Adrenal gland (tissue), 12 donors: ENCODE results near the gene PRMT9. TPM values are rescaled to one million over a fixed set of nuclear protein-coding genes. Genes with fewer than 3 reads are reported as not detected.
A peak's percentile ranks its signal among the peaks of the same experiment; 100 is the strongest.

Source experiments
- DNase-seq, 7 donors: peaks; one replicate each; pipeline ENCODE4 v3.0.0-alpha.2; 2019 to 2020
- H3K27ac ChIP-seq, 5 donors: fragments of 200-600 bp; sonication (generic) in 4 of 5; 1 replicate in 3 of 5; 2 replicates in 2 of 5; pipeline versions ENCODE4 v1.5.1 to v1.8.0; 2016 to 2020; ENCODE audit warnings: mild to moderate bottlenecking in 1 of 5
- H3K27me3 ChIP-seq: fragments of 200-600 bp; 2 replicates; pipeline ENCODE4 v1.8.0; 2021
- H3K36me3 ChIP-seq, 2 donors: fragments of 200-600 bp; replicated peaks in 1 of 2; 1 replicate in 1 of 2; 2 replicates in 1 of 2; pipeline versions ENCODE4 v1.5.1 to v1.8.0; 2018 to 2022
- H3K4me1 ChIP-seq, 2 donors: fragments of 200-600 bp; replicated peaks in 1 of 2; 1 replicate in 1 of 2; 2 replicates in 1 of 2; pipeline versions ENCODE4 v1.5.1 to v1.8.0; 2018 to 2021
- H3K4me3 ChIP-seq, 4 donors: fragments of 200-600 bp; sonication (generic) in 3 of 4; one replicate each; pipeline ENCODE4 v1.5.1; 2016 to 2018
- H3K9me3 ChIP-seq, 3 donors: fragments of 200-600 bp; sonication (generic) in 1 of 3; replicated peaks in 1 of 3; 1 replicate in 2 of 3; 2 replicates in 1 of 3; pipeline versions ENCODE4 v1.5.1 to v1.8.0; 2016 to 2021
- POLR2A ChIP-seq, 2 donors: fragments of 450-650 bp; IDR thresholded peaks; one replicate each; pipeline ENCODE4 v1.6.1; 2017; ENCODE audit warnings: antibody characterized with exemption in 2 of 2, mild to moderate bottlenecking in 2 of 2, moderate library complexity in 1 of 2
- WGBS, 4 donors: extraction: QIAGEN DNeasy Blood & Tissue Kit in 2 of 4; methylation state at CpG; one replicate each; pipeline versions ENCODE4 v1.1.5 to v1.1.7; 2013 to 2017; 5-methylcytosine and 5-hydroxymethylcytosine counted together
- intact Hi-C, 2 donors: fragments of 100-400 bp; cut with DNase I; formaldehyde crosslinking; loops; one replicate each; pipeline versions ENCODE4 v1.14.1 to v1.15.0; 2022 to 2023
- polyA plus RNA-seq, 3 donors: library from polyadenylated mRNA; stranded (reverse); fragments of 200-250 nt in 2 of 3; fragments of 350-450 nt in 1 of 3; fragmentation: Illumina TruSeq in 1 of 3; extraction: RNeasy Lipid Tissue Mini Kit (QIAGEN cat#74804) in 1 of 3; gene quantifications; one replicate each; pipeline ENCODE4 v1.2.3, GENCODE V29; 2013 to 2014
- total RNA-seq, 9 donors: library from RNA; depleted of rRNA in 4 of 9; stranded (reverse); fragments of >200 nt in 4 of 9; fragments of 120-200 nt in 1 of 9; fragmentation: NEBNext Ultra II Directional in 1 of 9; extraction: Animal tissue kit (Norgen Biotek cat#: 25700) in 1 of 9; gene quantifications; one replicate each; pipeline versions ENCODE4 v1.1.0 to v1.2.4, GENCODE V29; 2013 to 2023
- TF ChIP-seq, protein P1 (sequence below), 6 experiments: fragments of 450-650 bp in 4 of 6; fragments of 200-600 bp in 2 of 6; sonication (generic) in 1 of 6; IDR thresholded peaks; 1 replicate in 5 of 6; 2 replicates in 1 of 6; pipeline versions ENCODE4 v1.5.1 to v1.8.0; 2016 to 2021; ENCODE audit warnings: antibody characterized with exemption in 6 of 6, mild to moderate bottlenecking in 2 of 6, moderate library complexity in 1 of 6
- donor health status: healthy with polysubstance abuse.
- donor health status: Bipolar disorder and iron deficiency.
- donor health status: DM: yes; HTN: yes; CAD: no.
- donor health status: DM: no; HTN: no; CAD: no.
- donor health status: DM: no; HTN: no; CAD: no.
- donor health status: DM: yes; HTN: yes; CAD: no.

Gene PRMT9
- total and polyA plus RNA-seq, 12 donors, result 5.4 to 19.6 (median 11.3) TPM

DNA sequence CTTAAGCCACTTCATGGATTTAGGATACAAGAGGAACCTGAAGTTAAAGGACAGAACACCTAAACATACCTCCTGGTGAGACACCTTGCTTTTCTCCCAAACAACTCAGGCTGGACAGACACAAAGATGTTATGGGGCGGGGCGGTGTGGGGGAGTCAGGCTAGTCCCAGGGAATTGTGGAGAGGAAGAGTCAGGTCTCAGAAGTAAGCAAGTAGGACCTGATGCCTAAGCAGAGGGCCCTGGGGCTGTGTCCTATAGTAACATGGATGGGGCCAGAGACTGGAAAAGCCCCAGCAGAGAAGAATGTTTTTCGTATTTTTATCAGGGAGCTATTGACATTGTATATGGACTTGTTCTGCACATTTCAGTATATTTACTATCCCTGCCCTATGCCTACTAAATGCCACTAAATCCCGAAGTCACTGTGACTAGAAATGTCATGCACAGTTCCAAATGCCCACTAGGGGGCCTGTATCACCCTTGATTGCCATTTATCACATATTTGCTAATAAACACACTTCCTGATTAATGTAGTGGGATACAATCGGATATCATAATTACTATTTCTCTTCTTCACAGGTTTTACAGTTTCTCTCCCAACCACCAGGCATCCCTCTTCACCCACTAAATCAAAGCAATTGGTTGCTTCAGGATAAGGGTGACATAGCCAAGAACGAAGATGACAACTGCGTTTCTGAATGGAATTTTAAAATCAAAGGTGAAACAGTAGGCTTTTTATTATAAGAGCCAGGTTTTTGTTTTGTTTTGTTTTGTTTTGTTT is 24.1 kb upstream of the PRMT9 start:
- intact Hi-C loops, result loop anchor here (5.0 kb wide), 1 partner anchor 159 kb away; no protein-coding TSS in a partner anchor
- Histone ChIP-seq H3K36me3 (no peaks in the 10 kb centered on the region), H3K4me1 (no peaks in the 10 kb centered on the region), H3K9me3 (no peaks in the 10 kb centered on the region), H3K27me3 (no peaks in the 10 kb centered on the region), H3K4me3 (peak overlapping the region in 1 of 4 donors; percentile 17), H3K27ac (no peak overlapping the region)
- DNase-seq, result peak; percentile 39 to 85 (median 57)
- TF ChIP-seq, protein P1, sequence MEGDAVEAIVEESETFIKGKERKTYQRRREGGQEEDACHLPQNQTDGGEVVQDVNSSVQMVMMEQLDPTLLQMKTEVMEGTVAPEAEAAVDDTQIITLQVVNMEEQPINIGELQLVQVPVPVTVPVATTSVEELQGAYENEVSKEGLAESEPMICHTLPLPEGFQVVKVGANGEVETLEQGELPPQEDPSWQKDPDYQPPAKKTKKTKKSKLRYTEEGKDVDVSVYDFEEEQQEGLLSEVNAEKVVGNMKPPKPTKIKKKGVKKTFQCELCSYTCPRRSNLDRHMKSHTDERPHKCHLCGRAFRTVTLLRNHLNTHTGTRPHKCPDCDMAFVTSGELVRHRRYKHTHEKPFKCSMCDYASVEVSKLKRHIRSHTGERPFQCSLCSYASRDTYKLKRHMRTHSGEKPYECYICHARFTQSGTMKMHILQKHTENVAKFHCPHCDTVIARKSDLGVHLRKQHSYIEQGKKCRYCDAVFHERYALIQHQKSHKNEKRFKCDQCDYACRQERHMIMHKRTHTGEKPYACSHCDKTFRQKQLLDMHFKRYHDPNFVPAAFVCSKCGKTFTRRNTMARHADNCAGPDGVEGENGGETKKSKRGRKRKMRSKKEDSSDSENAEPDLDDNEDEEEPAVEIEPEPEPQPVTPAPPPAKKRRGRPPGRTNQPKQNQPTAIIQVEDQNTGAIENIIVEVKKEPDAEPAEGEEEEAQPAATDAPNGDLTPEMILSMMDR (IDR thresholded peaks at IDR 0.05), result peak; percentile 84 to 97 (median 94)
- TF ChIP-seq POLR2A (IDR thresholded peaks at IDR 0.05), result no peak
- WGBS, 4 donors, result 19 to 31% (median 28%) methylated on average over 7 of the region's 7 CpGs

DNA sequence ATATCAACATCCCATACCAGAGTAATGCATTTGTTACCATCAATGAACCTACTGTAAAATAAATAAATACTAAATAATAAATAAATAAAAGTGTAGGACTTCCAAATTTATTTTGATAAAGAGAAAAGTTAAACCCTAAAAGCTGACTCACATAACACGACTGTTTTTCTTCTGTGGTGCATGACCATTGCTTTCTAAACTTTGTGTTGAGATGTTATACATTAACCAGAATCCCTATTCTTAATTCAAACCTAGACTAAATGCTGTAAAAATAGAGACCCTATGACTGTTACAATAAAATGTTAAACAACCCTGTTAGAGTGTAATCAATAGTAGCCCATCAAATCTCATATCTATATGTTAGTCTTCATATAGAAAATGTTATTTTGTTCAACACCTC is 20.9 kb upstream of the PRMT9 start:
- 71 to 88% (median 83%) methylated on average over 1 of the region's 1 CpG for WGBS, 4 donors
- no peaks in the 10 kb centered on the region for H3K27me3 ChIP-seq
- no peak overlapping the region for H3K27ac ChIP-seq
- no peak for DNase-seq
- no peak for TF ChIP-seq POLR2A (IDR thresholded peaks at IDR 0.05)
- TF ChIP-seq, protein P1 (IDR thresholded peaks at IDR 0.05), result no peak
- intact Hi-C loops, result loop anchor here (5.0 kb wide), 1 partner anchor 162 kb away; no protein-coding TSS in a partner anchor
- no peaks in the 10 kb centered on the region for H3K36me3 ChIP-seq
- H3K9me3 ChIP-seq, result no peaks in the 10 kb centered on the region
- no peaks in the 10 kb centered on the region for H3K4me1 ChIP-seq
- H3K4me3 ChIP-seq, result no peak overlapping the region

DNA sequence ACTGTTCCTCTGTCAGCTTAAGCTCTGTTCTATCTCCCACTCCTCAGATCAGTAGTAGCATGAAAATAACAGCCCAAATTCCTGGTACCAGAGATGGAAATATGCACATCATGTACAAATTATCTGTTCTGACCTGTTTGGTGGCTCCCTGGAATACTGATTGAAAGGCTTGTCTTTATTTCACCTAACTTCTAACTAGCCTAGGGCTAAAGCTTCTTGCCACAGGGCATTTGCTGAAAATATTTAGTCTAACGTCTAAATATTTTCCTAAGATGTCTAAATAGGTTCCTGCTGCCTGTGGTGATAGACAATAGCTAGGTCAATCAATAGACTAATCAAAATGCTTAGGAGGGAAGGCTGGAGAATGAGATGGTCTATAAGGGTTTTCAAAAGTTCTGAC is 12.9 kb upstream of the PRMT9 start:
- Histone ChIP-seq H3K4me3 (no peak overlapping the region), H3K4me1 (no peaks in the 10 kb centered on the region), H3K36me3 (no peaks in the 10 kb centered on the region), H3K27ac (no peak overlapping the region), H3K27me3 (no peaks in the 10 kb centered on the region), H3K9me3 (no peaks in the 10 kb centered on the region)
- TF ChIP-seq POLR2A (IDR thresholded peaks at IDR 0.05), result no peak
- TF ChIP-seq, protein P1 (IDR thresholded peaks at IDR 0.05), result no peak
- 29 to 59% (median 42%) methylated on average over 1 of the region's 1 CpG for WGBS, 4 donors
- DNase-seq, result no peak
- intact Hi-C loops, result no loop called here

DNA sequence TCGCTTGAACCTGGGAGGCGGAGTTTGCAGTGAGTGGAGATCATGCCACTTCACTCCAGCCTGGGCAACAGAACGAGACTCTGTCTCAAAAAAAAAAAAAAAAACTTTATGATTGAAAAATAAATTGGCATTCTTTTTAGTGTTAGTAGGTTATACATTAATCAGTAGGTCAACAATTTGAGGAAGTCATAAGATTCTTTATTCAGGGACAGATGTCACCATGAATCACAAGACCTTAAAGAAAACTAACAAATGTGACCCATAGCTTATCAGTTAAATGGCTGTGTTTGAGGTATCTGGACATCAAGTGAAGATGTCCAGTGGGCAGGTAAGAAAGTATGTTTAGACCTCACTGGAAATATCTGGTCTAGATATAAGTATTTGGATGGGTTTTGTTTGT is 9.3 kb upstream of the PRMT9 start:
- Histone ChIP-seq H3K27me3 (no peaks in the 10 kb centered on the region), H3K4me1 (no peaks in the 10 kb centered on the region), H3K27ac (no peak overlapping the region), H3K4me3 (no peak overlapping the region), H3K9me3 (no peaks in the 10 kb centered on the region), H3K36me3 (no peaks in the 10 kb centered on the region)
- TF ChIP-seq, protein P1 (IDR thresholded peaks at IDR 0.05), result no peak
- TF ChIP-seq POLR2A (IDR thresholded peaks at IDR 0.05), result no peak
- intact Hi-C loops, result no loop called here
- DNase-seq, result no peak
- WGBS, 4 donors, result 80 to 93% (median 90%) methylated on average over 3 of the region's 3 CpGs
